HepG2 (cell line): ENCODE data around the gene HDAC4.

Experiments used
- ATF7 ChIP-seq, 2 experiments: fragments of 450-650 bp in 1 of 2; sonication (generic) in 1 of 2; formaldehyde crosslinking in 1 of 2; IDR thresholded peaks; 2 replicates each; pipeline versions ENCODE4 v1.4.0 to v1.6.1; 2016 to 2020; ENCODE audit warnings: antibody characterized with exemption in 1 of 2, mild to moderate bottlenecking in 1 of 2, missing genetic modification reagents in 1 of 2
- BHLHE40 ChIP-seq: IDR thresholded peaks from 2 replicates; pipeline ENCODE4 v1.6.1; 2011; ENCODE audit warnings: low read length, improper control_type of control experiment
- CCAR2 ChIP-seq: fragments of 200-400 bp; formaldehyde crosslinking; optimal IDR thresholded peaks from 2 replicates; pipeline ENCODE3; 2018; ENCODE audit warnings: low read depth, mild to moderate bottlenecking, low read length, moderate library complexity
- CTCF ChIP-seq: sonication (generic); formaldehyde crosslinking; IDR thresholded peaks from 2 replicates; pipeline ENCODE4 v1.5.0; 2020; ENCODE audit warnings: mild to moderate bottlenecking, missing genetic modification reagents, moderate library complexity
- ELF1 ChIP-seq: sonication (generic); formaldehyde crosslinking; IDR thresholded peaks from 2 replicates; pipeline ENCODE4 v1.4.0; 2020; ENCODE audit warnings: missing genetic modification reagents
- JUNB ChIP-seq: sonication (generic); formaldehyde crosslinking; IDR thresholded peaks from 2 replicates; pipeline ENCODE4 v1.8.0; 2022; ENCODE audit warnings: missing genetic modification reagents, mild to moderate bottlenecking, borderline replicate concordance
- NFATC3 ChIP-seq: sonication (generic); formaldehyde crosslinking; IDR thresholded peaks from 2 replicates; pipeline ENCODE4 v1.5.1; 2020; ENCODE audit warnings: mild to moderate bottlenecking, missing genetic modification reagents
- NFE2L2 ChIP-seq: fragments of 150-350 bp; IDR thresholded peaks from 2 replicates; pipeline ENCODE4 v1.6.1; 2014; ENCODE audit warnings: low read length
- RFXANK ChIP-seq: IDR thresholded peaks from 2 replicates; pipeline ENCODE4 v1.6.1; 2016
- SKI ChIP-seq: fragments of 450-650 bp; IDR thresholded peaks from one replicate; pipeline ENCODE4 v1.6.1; 2018; ENCODE audit warnings: mild to moderate bottlenecking; ENCODE audit not compliant: partially characterized antibody
- SMARCC2 ChIP-seq: fragments of 450-650 bp; IDR thresholded peaks from 2 replicates; pipeline ENCODE4 v1.6.1; 2017; ENCODE audit warnings: antibody characterized with exemption, mild to moderate bottlenecking
- ZNF281 ChIP-seq: sonication (generic); formaldehyde crosslinking; IDR thresholded peaks from 2 replicates; pipeline ENCODE4 v1.4.0; 2020; ENCODE audit warnings: missing genetic modification reagents, borderline replicate concordance

GRCh38 chr2:239394978-239395377 lies 5.8 kb downstream of the HDAC4 start:
- TF ChIP-seq CCAR2 (no peak), ATF7 (IDR thresholded peaks at IDR 0.05) (no peak), ATF7 (CRISPR knock-in tag; IDR thresholded peaks at IDR 0.05) (no peak), SKI (no peak), CTCF (CRISPR knock-in tag) (no peak), ZNF281 (CRISPR knock-in tag) (no peak), ELF1 (CRISPR knock-in tag) (no peak), BHLHE40 (no peak), RFXANK (CRISPR knock-in tag) (no peak), NFATC3 (CRISPR knock-in tag) (no peak), SMARCC2 (no peak), JUNB (no peak), NFE2L2 (no peak)
